PC-3 (cell line): ENCODE data around the gene ADCYAP1R1.

ENCODE experiments used
- CTCF ChIP-seq: fragments of 300-600 bp; sonication (generic); conservative IDR thresholded peaks from 2 replicates; pipeline ENCODE4 v1.5.1; 2017; ENCODE audit warnings: antibody characterized with exemption, low read depth, mild to moderate bottlenecking, low read length
- EZH2 ChIP-seq: fragments of 300-600 bp; sonication (generic); IDR thresholded peaks from one replicate; pipeline ENCODE4 v1.6.1; 2017; ENCODE audit warnings: antibody characterized with exemption, mild to moderate bottlenecking, low read length; ENCODE audit not compliant: unreplicated experiment
- EZH2phosphoT487 ChIP-seq: fragments of 300-600 bp; sonication (generic); IDR thresholded peaks from 2 replicates; pipeline ENCODE4 v1.6.1; 2018; ENCODE audit warnings: mild to moderate bottlenecking, antibody characterized with exemption, low read length, borderline replicate concordance

GRCh38 chr7:31020652-31021051 lies 31.5 kb upstream of the ADCYAP1R1 start:
- no peak for TF ChIP-seq CTCF
- no peak for TF ChIP-seq EZH2phosphoT487
- TF ChIP-seq EZH2: no peak
